ENCODE data around the gene ATP13A5.

Gene ATP13A5

GRCh38 chr3:193377591-193377990 is 962 bp downstream of the ATP13A5 start:
- POLR2A ChIA-PET = no interaction called here
- TF ChIP-seq CTCF (IDR thresholded peaks at IDR 0.05; ENCODE audit: control extremely low read depth, extremely low read depth, low read depth, missing control alignments) = no peak
- CTCF ChIA-PET = interaction anchor here (0.6 to 1.0 kb wide), 2 partner anchors 11 to 195 kb away, joined by 3 read pairs; no protein-coding TSS in a partner anchor
- no peak for DNase-seq (ENCODE audit: extremely low spot score)

- CTCF ChIA-PET = interaction anchor here (0.7 to 1.0 kb wide), 3 partner anchors 9 to 18 kb away, joined by 3 read pairs; no protein-coding TSS in a partner anchor
Observed at GRCh38 chr3:193375614-193376013, 2.9 kb downstream of the ATP13A5 start.

GRCh38 chr3:193372783-193373182 is 5.8 kb downstream of the ATP13A5 start:
- ChIA-PET CTCF (interaction anchor here (1.4 to 2.4 kb wide), 2 partner anchors 10 to 13 kb away, joined by 3 to 8 read pairs; no protein-coding TSS in a partner anchor), POLR2A (no interaction called here)
- no peak for DNase-seq (ENCODE audit: extremely low spot score)
- no peak for TF ChIP-seq CTCF (IDR thresholded peaks at IDR 0.05; ENCODE audit: control extremely low read depth, extremely low read depth, low read depth, missing control alignments)

More at GRCh38 chr3:193375614-193376013, 2.9 kb downstream of the ATP13A5 start:
- TF ChIP-seq CTCF (IDR thresholded peaks at IDR 0.05; ENCODE audit: control extremely low read depth, extremely low read depth, low read depth, missing control alignments) = no peak
- no peak for DNase-seq (ENCODE audit: extremely low spot score)
- POLR2A ChIA-PET = no interaction called here

DNA sequence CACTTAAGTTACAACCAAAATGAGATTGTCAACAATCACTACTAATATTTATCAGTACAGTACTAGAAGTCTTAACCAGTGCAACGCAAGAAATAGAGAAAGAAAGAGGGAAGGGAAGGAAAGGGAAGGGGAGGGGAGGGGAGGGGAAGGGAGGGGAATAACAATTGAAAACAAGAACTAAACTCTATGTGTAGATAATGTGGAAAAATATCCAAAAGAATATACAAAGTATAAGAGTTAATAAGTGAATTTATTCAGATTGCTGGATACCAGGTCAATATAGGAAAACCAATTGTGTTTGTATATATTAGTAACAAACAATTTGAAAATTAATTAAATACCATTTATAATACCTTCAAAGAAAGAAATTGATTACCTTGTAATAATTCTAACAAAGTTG is 10.7 kb downstream of the ATP13A5 start:
- no peak for TF ChIP-seq CTCF (IDR thresholded peaks at IDR 0.05; ENCODE audit: control extremely low read depth, extremely low read depth, low read depth, missing control alignments)
- DNase-seq (ENCODE audit: extremely low spot score) = no peak
- POLR2A ChIA-PET = no interaction called here
- CTCF ChIA-PET = no interaction called here

- TF ChIP-seq CTCF (IDR thresholded peaks at IDR 0.05; ENCODE audit: control extremely low read depth, extremely low read depth, low read depth, missing control alignments) = no peak
- POLR2A ChIA-PET = no interaction called here
- no peak for DNase-seq (ENCODE audit: extremely low spot score)
- CTCF ChIA-PET = interaction anchor here (0.9 to 1.4 kb wide), 2 partner anchors 10 to 101 kb away, joined by 3 to 4 read pairs; no protein-coding TSS in a partner anchor
Observed at GRCh38 chr3:193357291-193357690, 21.3 kb downstream of the ATP13A5 start.

DNA sequence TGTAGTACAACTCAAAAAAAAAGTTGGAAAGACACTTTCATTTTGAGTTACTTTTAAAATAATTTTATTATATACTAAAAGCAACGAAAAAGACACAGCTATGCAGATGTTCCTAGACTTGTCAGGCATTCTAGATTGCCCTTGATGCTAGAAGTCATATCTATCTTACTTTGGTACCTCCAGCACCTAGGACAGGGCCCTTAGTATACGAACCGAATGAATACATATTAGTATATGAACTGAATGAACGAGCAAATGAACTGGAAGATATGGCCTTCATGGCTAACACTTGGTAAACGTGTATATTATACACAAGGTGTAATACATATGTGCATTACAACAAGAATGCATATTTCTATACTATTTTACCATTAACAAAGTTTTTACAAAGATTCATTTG is 24.1 kb downstream of the ATP13A5 start:
- DNase-seq (ENCODE audit: extremely low spot score) = no peak
- POLR2A ChIA-PET = no interaction called here
- TF ChIP-seq CTCF (IDR thresholded peaks at IDR 0.05; ENCODE audit: control extremely low read depth, extremely low read depth, low read depth, missing control alignments) = no peak
- CTCF ChIA-PET = no interaction called here

Data from GM10248 (cell line).